Measurements from ENCODE around the gene SELP. TPM values are rescaled to one million over a fixed set of nuclear protein-coding genes. Genes with fewer than 3 reads are reported as not detected.

The SELP gene
- not detected in 5 replicates for total RNA-seq (2022; extraction: Qiagen RNA extraction; ENCODE audit: low read depth)

DNA sequence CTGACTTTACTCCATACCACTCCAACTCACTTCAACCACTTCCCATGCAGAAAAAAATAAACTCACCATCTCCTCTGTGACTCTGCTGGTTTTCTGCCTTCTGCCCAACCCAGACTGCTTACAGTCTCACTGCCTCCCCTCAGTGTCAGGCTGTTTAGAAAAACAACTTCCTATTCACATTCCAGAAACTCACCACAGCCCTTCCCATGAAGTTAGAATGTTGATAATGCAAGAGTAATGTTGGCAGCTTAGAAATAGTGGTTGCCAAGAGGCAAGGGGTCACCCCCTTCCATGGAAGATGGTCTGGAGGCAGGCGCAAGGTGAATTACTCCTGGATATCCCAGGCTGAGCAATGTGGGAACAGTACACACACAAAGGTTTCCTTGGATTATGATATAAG is at the start of gene SELP:
TSS of gene SELP (minus strand) at position 119 of the 400 bp plus-strand sequence. CDS start at position 69, 50 bp downstream.

DNA sequence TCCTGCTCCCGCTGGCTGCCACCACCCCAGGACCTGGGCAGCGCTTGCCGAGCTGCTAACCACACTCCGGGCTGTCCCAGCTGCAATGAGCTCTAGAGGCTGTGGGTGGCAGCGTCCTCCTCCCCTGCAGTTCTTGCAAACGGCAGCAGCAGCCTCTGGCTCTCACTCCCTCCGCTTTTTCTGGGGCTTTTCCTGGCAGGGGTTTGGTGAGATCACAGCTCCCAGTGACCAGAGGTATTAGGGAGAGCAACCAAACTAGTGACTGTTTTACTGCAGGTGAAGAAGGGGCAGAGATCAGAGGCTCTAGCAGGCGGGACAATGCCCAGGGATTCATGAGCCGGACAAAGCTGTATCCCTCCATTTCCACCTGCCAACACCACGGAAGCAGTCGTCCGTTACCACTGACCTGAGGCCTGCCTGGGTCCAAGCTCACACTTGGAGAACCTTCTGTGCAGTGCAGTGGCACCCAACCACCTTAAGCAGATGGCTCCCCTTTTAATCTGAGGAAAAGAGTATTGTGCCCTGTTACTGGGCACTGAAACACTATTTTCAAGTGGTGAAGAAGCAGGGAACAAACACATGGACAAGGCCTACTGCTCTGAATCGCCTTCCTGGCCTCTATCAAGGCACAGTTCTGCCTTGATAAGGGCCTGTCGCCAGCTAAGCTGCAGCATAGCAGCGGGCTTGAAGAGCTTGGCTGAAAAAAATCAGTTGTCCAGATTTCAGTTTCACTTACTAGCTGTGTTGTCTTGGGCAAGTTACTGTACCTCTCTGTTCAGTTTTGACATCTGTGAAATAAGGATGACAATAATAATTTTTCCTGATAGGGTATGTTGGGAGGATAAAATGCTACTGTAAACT is 43.3 kb downstream of the SELP start, which contains the start of gene F5:
TSS of gene F5 (minus strand) at position 87 of the 861 bp plus-strand sequence. CDS start 95 bp downstream, outside the sequence.

Other genes starting within 250 kb of the SELP start
- gene CCDC181, start 202.7 kb downstream of the SELP start, total RNA-seq (2022; extraction: Qiagen RNA extraction; ENCODE audit: low read depth) = 0.13 to 0.29 TPM (median 0.19 TPM) in 4 of 5 replicates, not detected in the other
- 15.4 to 21.4 TPM (median 20.5 TPM) in 5 replicates for gene SLC19A2, start 144.2 kb downstream of the SELP start, total RNA-seq (2022; extraction: Qiagen RNA extraction; ENCODE audit: low read depth)
- 0.05 to 0.43 TPM (median 0.06 TPM) in 5 replicates for gene F5, start 43.6 kb downstream of the SELP start, total RNA-seq (2022; extraction: Qiagen RNA extraction; ENCODE audit: low read depth)
- 0.08 to 1.5 TPM (median 0.17 TPM) in 5 replicates for gene SELL, start 81.5 kb upstream of the SELP start, total RNA-seq (2022; extraction: Qiagen RNA extraction; ENCODE audit: low read depth)
- not detected in 5 replicates for gene SELE, start 104.0 kb upstream of the SELP start, total RNA-seq (2022; extraction: Qiagen RNA extraction; ENCODE audit: low read depth)
- 5.2 to 6.7 TPM (median 6.5 TPM) in 5 replicates for gene METTL18, start 164.8 kb upstream of the SELP start, total RNA-seq (2022; extraction: Qiagen RNA extraction; ENCODE audit: low read depth)

All from A549 treated with GW870086 at 1 μM for 4 hours (cell line).